ENCODE data around the gene AZIN2.
"Not testable (repeated sequence)": the region's sequence is repeated elsewhere in the genome, so short reads cannot be mapped to it uniquely, and the experiment has no call there.

Gene AZIN2

GRCh38 chr1:33080885-33081553 is at the start of gene AZIN2:
AZIN2 (plus strand) TSS chr1:33081153; CDS start chr1:33082250, 1,097 bp downstream.
- DNase-seq, result peak; percentile 88 to 99

DNA sequence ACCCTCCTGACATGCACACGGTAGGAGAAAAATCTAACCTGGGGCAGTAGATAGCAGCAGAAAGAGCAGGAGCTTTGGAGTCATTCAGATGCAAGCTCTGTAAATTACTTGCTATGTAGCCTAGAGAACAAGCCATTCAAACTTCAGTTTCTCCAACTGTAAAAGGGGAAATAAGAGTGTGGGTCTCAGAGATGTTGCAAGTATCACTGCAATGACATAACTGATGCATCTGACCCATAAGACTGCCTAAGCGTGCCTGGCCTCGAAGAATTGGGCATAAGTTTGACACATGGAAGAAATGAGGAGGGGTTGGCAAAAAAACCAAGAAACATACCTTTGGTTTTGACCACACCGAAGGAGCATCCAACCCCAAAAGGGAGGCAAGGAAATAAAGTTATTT is 49.4 kb upstream of the AZIN2 start:
- DNase-seq, result peak; percentile 54 to 61

DNA sequence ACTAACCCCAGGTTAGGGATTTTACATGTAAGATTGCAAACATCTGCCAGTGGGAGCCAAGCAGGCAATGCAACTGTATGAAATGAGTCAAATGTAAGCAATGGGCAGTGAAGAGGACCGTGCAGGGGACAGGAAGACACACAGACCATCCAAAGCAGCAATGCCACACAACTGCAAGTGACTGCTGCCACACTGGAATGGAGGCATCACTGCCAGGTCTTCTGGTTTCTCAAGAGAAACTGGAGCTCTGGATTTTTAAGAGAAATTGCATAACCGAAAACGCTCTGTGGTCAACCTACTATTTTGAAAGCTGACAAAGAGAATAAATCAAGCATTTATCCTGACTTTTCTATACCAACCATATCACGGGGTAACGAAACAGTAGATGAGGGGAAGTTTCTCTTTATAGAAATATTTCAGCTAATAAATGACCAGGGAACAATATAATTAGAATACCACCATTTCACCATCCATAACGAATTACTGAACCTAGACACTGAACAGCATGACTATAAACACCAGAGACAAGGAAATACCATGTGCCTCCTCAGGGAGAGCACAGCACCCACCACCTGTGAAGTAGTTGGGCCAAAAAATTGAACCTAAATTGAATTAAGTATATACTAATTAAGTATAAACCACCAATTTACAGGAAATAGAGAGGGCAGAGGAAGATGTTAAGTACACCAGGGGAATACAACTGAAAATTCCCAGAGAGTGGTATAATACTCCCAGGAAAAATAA is 48.7 kb upstream of the AZIN2 start:
- peak; percentile 48 to 52 for DNase-seq

- DNase-seq, result no peak
Measured at GRCh38 chr1:33036051-33036525, 44.9 kb upstream of the AZIN2 start.

DNA sequence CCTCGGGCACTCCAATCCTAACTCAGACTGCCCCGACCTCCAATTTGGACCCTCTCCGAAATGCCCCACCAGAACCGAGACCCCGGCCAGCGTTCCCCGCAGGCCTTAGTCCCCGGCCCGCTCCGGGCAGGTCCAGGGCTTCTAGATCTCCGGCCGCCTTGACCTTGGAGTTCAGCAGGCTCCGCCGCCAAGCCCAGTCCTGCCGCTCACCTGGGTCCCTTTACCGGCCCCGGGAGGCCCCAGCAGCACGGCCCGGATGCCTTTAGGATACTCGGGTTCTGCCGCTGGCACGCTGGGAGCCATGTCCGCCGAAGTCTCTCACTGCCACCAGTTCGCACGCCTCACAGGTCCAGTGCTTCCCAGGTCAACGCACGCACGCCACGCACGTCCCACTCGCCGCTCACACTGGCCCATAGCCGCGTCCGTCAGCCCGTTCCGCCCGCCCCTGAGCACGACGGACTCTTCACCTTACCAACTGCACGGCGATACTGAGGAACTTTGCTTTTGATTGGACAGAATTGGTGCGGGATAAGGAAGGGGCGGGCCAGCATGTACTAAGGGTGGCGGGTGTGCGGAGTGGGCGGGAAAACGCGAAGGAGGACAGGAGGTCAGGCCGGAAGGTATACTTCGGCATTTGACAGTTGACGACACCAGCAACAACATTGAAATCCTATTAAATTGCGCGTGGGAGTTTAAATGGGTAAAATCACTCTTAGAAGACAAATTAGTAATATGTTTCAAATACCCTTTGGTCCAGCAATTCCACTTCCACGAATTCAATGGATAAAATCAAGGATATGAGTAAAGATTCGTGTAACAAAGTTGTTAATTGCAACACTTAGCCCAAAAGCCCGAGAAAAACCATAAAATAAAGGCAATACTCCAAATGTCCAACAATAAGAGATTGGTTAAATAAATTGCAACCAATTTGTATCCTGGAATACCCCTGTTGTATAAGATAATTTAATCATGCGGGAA is 44.1 kb upstream of the AZIN2 start, which contains the start of gene AK2:
Gene AK2 (minus strand): TSS at position 358 of the 978 bp plus-strand sequence. CDS start 55 bp downstream, at position 303.
- DNase-seq, result peak; percentile 93 to 96

DNA sequence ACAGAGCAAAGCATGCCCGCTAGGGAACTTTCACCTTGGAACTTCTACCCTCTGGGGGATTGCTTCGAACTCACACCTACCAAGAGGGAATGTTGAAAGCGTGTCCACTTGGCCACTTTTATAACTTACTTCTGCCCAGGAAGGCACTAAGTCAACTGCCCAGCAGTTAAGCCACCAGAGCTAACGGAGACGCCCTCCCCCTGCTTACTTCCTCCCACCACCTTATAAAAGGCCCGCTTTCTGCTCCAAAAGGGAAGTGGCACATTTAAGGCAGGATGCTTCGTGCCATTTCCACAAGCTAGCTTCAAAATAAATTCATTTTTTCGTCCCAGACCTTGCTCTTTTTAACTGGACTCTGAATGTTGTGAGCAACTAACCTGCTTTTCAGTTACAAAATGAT is 41.1 kb upstream of the AZIN2 start:
- DNase-seq, result peak; percentile 65 to 81

DNA sequence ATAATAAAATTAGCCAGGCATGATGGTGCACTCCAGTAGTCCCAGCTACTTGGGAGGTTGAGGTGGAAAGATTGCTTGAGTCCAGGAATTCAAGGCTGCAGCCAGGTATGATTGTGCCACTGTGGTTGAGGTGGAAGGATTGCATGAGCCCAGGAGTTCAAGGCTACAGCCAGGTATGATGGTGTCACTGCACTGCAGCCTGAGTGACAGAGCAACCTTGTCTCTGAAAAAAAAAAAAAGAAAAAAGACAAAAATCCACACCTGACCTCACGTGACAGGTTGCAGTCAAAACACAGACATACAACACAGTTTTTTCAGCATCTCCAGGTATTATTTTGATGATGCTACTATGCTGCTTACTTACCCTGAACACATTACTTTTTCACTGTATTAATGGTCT is 39.9 kb upstream of the AZIN2 start:
- DNase-seq, result no peak

- DNase-seq, result no peak
Measured at GRCh38 chr1:33042831-33043230, 38.1 kb upstream of the AZIN2 start.

- DNase-seq, result no peak
Measured at GRCh38 chr1:33043267-33044092, 37.5 kb upstream of the AZIN2 start.

DNA sequence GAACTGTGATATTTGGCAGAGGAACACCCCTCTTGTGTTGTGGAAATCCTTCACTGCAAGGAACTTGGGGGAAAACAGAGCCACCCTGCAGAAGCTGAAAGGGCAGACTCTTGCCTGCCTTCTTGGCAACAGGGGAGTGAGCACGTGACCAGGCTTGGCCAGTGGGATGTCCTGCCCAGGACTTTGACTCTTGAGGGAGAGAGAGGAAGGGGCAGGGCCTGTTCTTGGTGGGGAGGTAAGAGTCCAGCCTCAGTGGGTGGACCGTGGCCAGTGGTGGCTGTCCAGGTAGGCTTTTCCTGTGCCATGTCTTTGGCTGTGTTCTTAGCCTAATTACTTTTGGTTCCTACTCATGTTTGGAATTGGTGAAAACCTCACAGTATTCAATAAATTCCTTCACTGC is 35.7 kb upstream of the AZIN2 start:
- no peak for DNase-seq

- DNase-seq, result no peak
Measured at GRCh38 chr1:33045814-33046213, 35.1 kb upstream of the AZIN2 start.

- DNase-seq, result not testable (repeated sequence)
Measured at GRCh38 chr1:33046234-33046633, 34.7 kb upstream of the AZIN2 start.

DNA sequence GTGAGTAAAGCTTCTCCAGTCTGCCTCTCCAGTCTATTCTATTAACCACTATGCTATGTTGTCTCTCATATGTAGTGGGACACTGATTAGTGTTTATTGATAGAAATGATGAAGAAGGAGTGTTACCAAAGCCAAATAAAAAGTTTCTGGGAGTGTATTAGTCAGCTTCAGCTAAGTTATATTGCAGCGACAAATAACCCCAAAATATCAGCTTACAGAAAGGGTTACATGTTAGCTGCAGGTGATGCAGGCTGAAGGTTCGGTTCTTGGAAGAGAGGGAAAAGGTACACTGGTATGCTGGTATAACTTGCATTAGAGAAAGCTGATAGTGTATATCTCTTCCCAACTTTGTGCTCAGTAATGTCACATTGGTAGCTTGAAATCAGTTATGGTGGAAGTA is 33.7 kb upstream of the AZIN2 start:
- DNase-seq, result no peak

- DNase-seq, result no peak
Measured at GRCh38 chr1:33047839-33048305, 33.1 kb upstream of the AZIN2 start.

- no peak for DNase-seq
Measured at GRCh38 chr1:33048426-33048825, 32.5 kb upstream of the AZIN2 start.

DNA sequence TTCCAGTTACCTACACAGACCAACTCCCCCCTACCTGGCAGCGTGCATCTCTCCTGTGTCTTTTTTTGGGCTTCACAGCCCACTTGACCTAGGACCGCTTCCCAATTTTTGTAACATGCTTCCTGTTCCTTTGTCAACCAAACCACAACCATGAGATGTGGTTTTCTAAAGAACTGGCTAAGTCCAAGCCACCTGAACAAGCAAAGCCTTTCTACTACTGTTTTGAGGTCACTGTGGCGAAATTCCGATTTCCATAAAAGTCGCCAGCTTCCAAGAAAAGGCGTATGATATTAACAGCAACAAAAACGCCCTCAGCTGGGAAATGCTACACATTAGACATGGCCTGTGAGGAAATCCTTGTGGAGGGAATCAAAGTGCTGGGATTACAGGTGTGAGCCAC is 31.6 kb upstream of the AZIN2 start:
- DNase-seq, result peak in 1 of 2 donors; percentile 36

GRCh38 chr1:33050221-33051076 is 30.5 kb upstream of the AZIN2 start:
- peak; percentile 90 to 97 for DNase-seq

DNA sequence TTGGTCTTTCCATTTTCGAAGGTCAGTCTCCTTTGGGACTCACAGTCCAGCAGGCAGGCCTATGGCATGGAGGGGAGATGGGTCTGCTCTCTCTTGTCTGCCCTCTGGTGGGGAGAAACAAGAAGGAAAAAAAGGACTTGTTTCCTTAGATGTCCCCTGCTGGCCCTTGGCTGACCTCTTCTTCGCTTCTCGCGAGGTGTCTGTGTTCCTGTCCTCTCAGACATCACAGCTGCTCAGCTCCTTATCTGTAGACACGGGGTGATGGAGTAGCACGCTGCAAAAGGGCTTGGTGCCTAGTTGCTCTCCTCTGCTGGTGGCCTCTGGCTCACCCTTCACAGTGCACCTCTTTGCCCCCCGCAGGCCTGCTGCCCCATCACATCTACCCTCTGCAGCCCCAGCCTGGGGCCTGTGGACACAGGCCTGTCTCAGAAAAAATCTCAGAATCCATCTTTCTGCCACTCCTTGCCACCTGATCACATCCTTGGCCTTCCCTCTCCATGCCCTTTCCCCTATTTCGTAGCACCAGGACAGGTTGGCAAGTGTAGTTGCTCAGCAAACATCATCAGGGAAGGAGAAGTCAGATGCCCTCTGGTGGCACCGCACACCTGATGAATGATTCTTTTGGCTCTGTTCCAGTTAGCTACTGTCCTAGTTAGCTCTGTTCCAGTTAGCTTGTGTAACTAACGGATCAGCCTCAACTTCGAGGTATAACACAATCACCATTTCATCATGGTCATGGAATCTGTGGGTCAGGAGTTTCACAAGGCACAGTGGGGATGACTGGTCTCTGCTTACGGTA is 25.5 kb upstream of the AZIN2 start:
- peak; percentile 72 to 83 for DNase-seq

- no peak for DNase-seq
Measured at GRCh38 chr1:33056426-33056825, 24.5 kb upstream of the AZIN2 start.

DNA sequence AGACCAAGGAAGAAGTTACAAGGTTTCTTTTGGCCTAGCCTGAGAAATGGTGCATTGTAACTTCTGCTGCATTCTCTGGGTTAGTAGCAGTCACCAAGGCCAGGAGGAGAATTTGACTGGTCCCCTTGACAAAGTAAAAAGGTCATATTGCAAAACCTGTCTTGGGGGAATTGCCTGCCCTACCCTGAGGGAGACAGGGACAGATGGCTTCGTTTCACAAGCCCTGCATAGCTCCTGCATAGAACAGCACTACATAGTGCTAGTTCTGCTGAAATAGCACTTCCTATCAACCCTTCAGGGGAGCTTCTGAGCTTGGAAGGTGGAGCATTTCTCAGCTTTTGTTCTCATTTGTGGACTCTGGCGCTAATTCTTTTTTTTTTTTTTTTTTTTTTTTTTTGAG is 23.9 kb upstream of the AZIN2 start:
- DNase-seq, result no peak

Measured in inflammatory macrophage treated with lipopolysaccharide for 1 hour (primary cell).